Mesendoderm (in vitro differentiated cells): ENCODE measurements around the gene MORF4L1.
"Not testable (repeated sequence)": the region's sequence is repeated elsewhere in the genome, so short reads cannot be mapped to it uniquely, and the experiment has no call there.

Source experiments
- DNase-seq: peaks from one replicate; pipeline ENCODE4 v3.0.0; 2013
- H2AK5ac ChIP-seq: 2 replicates; pipeline ENCODE4 v1.6.1; 2013; ENCODE audit warnings: low read length, inconsistent platforms
- H2BK120ac ChIP-seq: 2 replicates; pipeline ENCODE4 v1.6.1; 2013; ENCODE audit warnings: low read depth, mild to moderate bottlenecking, low read length, moderate library complexity, mixed read lengths
- H2BK15ac ChIP-seq: replicated peaks from 2 replicates; pipeline ENCODE4 v1.6.1; 2013; ENCODE audit warnings: low read depth, mild to moderate bottlenecking, moderate library complexity
- H2BK5ac ChIP-seq: 2 replicates; pipeline ENCODE4 v1.6.1; 2013; ENCODE audit warnings: low read length, inconsistent platforms
- H3K18ac ChIP-seq: 2 replicates; pipeline ENCODE4 v1.6.1; 2013; ENCODE audit warnings: mild to moderate bottlenecking, low read length, mixed read lengths
- H3K23ac ChIP-seq: one replicate; pipeline ENCODE4 v1.6.1; 2013; ENCODE audit warnings: low read length
- H3K27ac ChIP-seq: 2 replicates; pipeline ENCODE4 v1.5.1; 2013; ENCODE audit warnings: low read depth, mild to moderate bottlenecking, inconsistent platforms, low read length, moderate library complexity
- H3K27me3 ChIP-seq: 2 replicates; pipeline ENCODE4 v1.6.1; 2013; ENCODE audit warnings: low read length, control low read depth, mild to moderate bottlenecking, inconsistent platforms; ENCODE audit not compliant: insufficient read depth, poor library complexity
- H3K36me3 ChIP-seq: 2 replicates; pipeline ENCODE4 v1.6.1; 2013; ENCODE audit warnings: low read length, inconsistent platforms; ENCODE audit not compliant: control insufficient read depth, insufficient read depth
- H3K4ac ChIP-seq: one replicate; pipeline ENCODE4 v1.6.1; 2013; ENCODE audit warnings: low read depth, mild to moderate bottlenecking, low read length, moderate library complexity
- H3K4me1 ChIP-seq: 2 replicates; pipeline ENCODE4 v1.6.1; 2013; ENCODE audit warnings: low read depth, low read length, inconsistent platforms; ENCODE audit not compliant: control insufficient read depth
- H3K4me2 ChIP-seq: 2 replicates; pipeline ENCODE4 v1.6.1; 2013; ENCODE audit warnings: low read length
- H3K4me3 ChIP-seq: 2 replicates; pipeline ENCODE4 v1.5.1; 2013; ENCODE audit warnings: mild to moderate bottlenecking, low read length
- H3K56ac ChIP-seq: one replicate; pipeline ENCODE4 v1.6.1; 2013; ENCODE audit warnings: low read length
- H3K79me1 ChIP-seq: 2 replicates; pipeline ENCODE4 v1.6.1; 2013; ENCODE audit warnings: low read length, inconsistent platforms
- H3K79me2 ChIP-seq: 2 replicates; pipeline ENCODE4 v1.6.1; 2013; ENCODE audit warnings: mild to moderate bottlenecking, low read length; ENCODE audit not compliant: control insufficient read depth, insufficient read depth
- H3K9ac ChIP-seq: 2 replicates; pipeline ENCODE4 v1.6.1; 2013; ENCODE audit warnings: low read length, inconsistent platforms
- H4K5ac ChIP-seq: one replicate; pipeline ENCODE4 v1.6.1; 2013; ENCODE audit warnings: low read length
- H4K8ac ChIP-seq: one replicate; pipeline ENCODE4 v1.6.1; 2013; ENCODE audit warnings: low read depth, mild to moderate bottlenecking, control low read depth, low read length, moderate library complexity
- WGBS: extraction: QIAGEN DNeasy Blood & Tissue Kit; methylation state at CpG from one replicate; pipeline ENCODE4 v1.1.7; 2013; ENCODE audit warnings: low lambda C conversion rate, missing lambda C conversion rate; ENCODE audit not compliant: insufficient coverage; ENCODE audit errors: extremely low coverage; 5-methylcytosine and 5-hydroxymethylcytosine counted together

Gene MORF4L1

GRCh38 chr15:78841891-78842290, 30.8 kb upstream of the MORF4L1 start:
- H4K8ac ChIP-seq = no peak overlapping the region
- WGBS = no CpG with 5 or more reads among the region's 6 CpGs

GRCh38 chr15:78842519-78842918, 30.2 kb upstream of the MORF4L1 start:
- no peak overlapping the region for H2AK5ac ChIP-seq
- H3K4ac ChIP-seq = no peak overlapping the region
- H3K56ac ChIP-seq = no peak overlapping the region
- H3K27me3 ChIP-seq = no peaks in the 10 kb centered on the region
- H3K18ac ChIP-seq = no peak overlapping the region
- H3K4me1 ChIP-seq = no peaks in the 10 kb centered on the region
- no peak overlapping the region for H4K5ac ChIP-seq
- H2BK120ac ChIP-seq = no peak overlapping the region
- no peaks in the 10 kb centered on the region for H3K79me1 ChIP-seq
- no peaks in the 10 kb centered on the region for H3K36me3 ChIP-seq
- no peaks in the 10 kb centered on the region for H3K79me2 ChIP-seq
- H3K4me2 ChIP-seq = no peak overlapping the region
- WGBS = no CpG with 5 or more reads among the region's 3 CpGs
- no peak overlapping the region for H3K9ac ChIP-seq
- DNase-seq = no peak
- no peak overlapping the region for H4K8ac ChIP-seq
- no peak overlapping the region for H2BK5ac ChIP-seq
- H3K23ac ChIP-seq = no peak overlapping the region
- no peak overlapping the region for H3K27ac ChIP-seq
- H2BK15ac ChIP-seq = no peak overlapping the region
- no peak overlapping the region for H3K4me3 ChIP-seq

More at GRCh38 chr15:78841891-78842290, 30.8 kb upstream of the MORF4L1 start:
- Histone ChIP-seq H3K27me3 (no peaks in the 10 kb centered on the region), H2BK15ac (no peak overlapping the region), H4K5ac (no peak overlapping the region), H2AK5ac (no peak overlapping the region), H3K23ac (no peak overlapping the region), H3K79me2 (no peaks in the 10 kb centered on the region), H3K4me1 (no peaks in the 10 kb centered on the region), H2BK120ac (no peak overlapping the region), H3K9ac (no peak overlapping the region), H3K4me2 (no peak overlapping the region), H3K4me3 (no peak overlapping the region), H3K27ac (no peak overlapping the region), H3K79me1 (no peaks in the 10 kb centered on the region), H3K36me3 (no peaks in the 10 kb centered on the region), H3K4ac (no peak overlapping the region), H3K56ac (no peak overlapping the region), H2BK5ac (no peak overlapping the region), H3K18ac (no peak overlapping the region)
- DNase-seq = no peak

GRCh38 chr15:78846906-78847305, 25.8 kb upstream of the MORF4L1 start:
- not testable (repeated sequence) for H3K23ac ChIP-seq, DNase-seq, H3K56ac ChIP-seq, H3K27ac ChIP-seq, H3K4ac ChIP-seq, H4K8ac ChIP-seq, H2BK5ac ChIP-seq, H3K79me1 ChIP-seq, H3K4me3 ChIP-seq, H3K36me3 ChIP-seq, H3K4me2 ChIP-seq, H3K4me1 ChIP-seq, H3K79me2 ChIP-seq, H2BK120ac ChIP-seq, H3K9ac ChIP-seq, H4K5ac ChIP-seq, H3K18ac ChIP-seq, H2BK15ac ChIP-seq, H3K27me3 ChIP-seq, H2AK5ac ChIP-seq
- WGBS = no CpG with 5 or more reads among the region's 27 CpGs

GRCh38 chr15:78847387-78847906, 25.2 kb upstream of the MORF4L1 start:
- H2BK120ac ChIP-seq, H3K18ac ChIP-seq, H3K79me2 ChIP-seq, H3K4me2 ChIP-seq, H2BK15ac ChIP-seq, H3K27me3 ChIP-seq, H3K36me3 ChIP-seq, H3K4ac ChIP-seq, H3K56ac ChIP-seq, H2AK5ac ChIP-seq, H3K9ac ChIP-seq, H3K27ac ChIP-seq, DNase-seq, H4K5ac ChIP-seq, H3K4me3 ChIP-seq, H3K79me1 ChIP-seq, H2BK5ac ChIP-seq, H3K4me1 ChIP-seq, H4K8ac ChIP-seq, H3K23ac ChIP-seq: not testable (repeated sequence)
- WGBS = no CpG with 5 or more reads among the region's 15 CpGs

- H2AK5ac ChIP-seq = no peak overlapping the region
- H3K56ac ChIP-seq = no peak overlapping the region
- no peak overlapping the region for H3K4me2 ChIP-seq
- H3K27ac ChIP-seq = no peak overlapping the region
- no peak for DNase-seq
- H3K79me1 ChIP-seq = no peaks in the 10 kb centered on the region
- H2BK15ac ChIP-seq = no peak overlapping the region
- no CpG with 5 or more reads among the region's 2 CpGs for WGBS
- H3K18ac ChIP-seq = no peak overlapping the region
- H3K4me3 ChIP-seq = no peak overlapping the region
- no peak overlapping the region for H4K5ac ChIP-seq
- H4K8ac ChIP-seq = no peak overlapping the region
- H3K23ac ChIP-seq = no peak overlapping the region
- H3K36me3 ChIP-seq = no peaks in the 10 kb centered on the region
- H3K79me2 ChIP-seq = no peaks in the 10 kb centered on the region
- H3K27me3 ChIP-seq = no peaks in the 10 kb centered on the region
- H3K4me1 ChIP-seq = no peaks in the 10 kb centered on the region
- no peak overlapping the region for H3K4ac ChIP-seq
- no peak overlapping the region for H2BK5ac ChIP-seq
- H3K9ac ChIP-seq = no peak overlapping the region
- H2BK120ac ChIP-seq = no peak overlapping the region
These were observed 22.3 kb upstream of the MORF4L1 start for GRCh38 chr15:78850352-78850751.
